Parathyroid adenoma (tissue), 2 donors: ENCODE measurements around the gene CHST12.

ENCODE experiments used
- H2AFZ ChIP-seq: fragments of 300-600 bp; sonication (generic); one replicate; pipeline ENCODE4 v1.7.0; 2017; ENCODE audit warnings: antibody characterized with exemption, mild to moderate bottlenecking
- H3K27ac ChIP-seq: fragments of 300-600 bp; sonication (generic); one replicate; pipeline ENCODE4 v1.7.0; 2017
- H3K27me3 ChIP-seq: fragments of 300-600 bp; sonication (generic); one replicate; pipeline ENCODE4 v1.7.0; 2017; ENCODE audit warnings: low read length; ENCODE audit not compliant: control insufficient read depth, insufficient read depth
- H3K36me3 ChIP-seq: fragments of 300-600 bp; sonication (generic); one replicate; pipeline ENCODE4 v1.7.0; 2017; ENCODE audit warnings: low read length; ENCODE audit not compliant: control insufficient read depth, insufficient read depth
- H3K4me1 ChIP-seq: fragments of 300-600 bp; sonication (generic); one replicate; pipeline ENCODE4 v1.7.0; 2017; ENCODE audit warnings: control low read depth
- H3K4me2 ChIP-seq: fragments of 300-600 bp; sonication (generic); one replicate; pipeline ENCODE4 v1.7.0; 2017; ENCODE audit warnings: low read length
- H3K4me3 ChIP-seq: fragments of 300-600 bp; sonication (generic); one replicate; pipeline ENCODE4 v1.7.0; 2017; ENCODE audit warnings: low read depth, low read length
- H3K79me2 ChIP-seq: fragments of 300-600 bp; sonication (generic); one replicate; pipeline ENCODE4 v1.7.0; 2017; ENCODE audit warnings: control low read depth
- H3K9ac ChIP-seq: fragments of 300-600 bp; sonication (generic); one replicate; pipeline ENCODE4 v1.7.0; 2017; ENCODE audit warnings: mild to moderate bottlenecking
- H3K9me3 ChIP-seq: fragments of 300-600 bp; sonication (generic); one replicate; pipeline ENCODE4 v1.7.0; 2017; ENCODE audit warnings: low read length; ENCODE audit not compliant: control insufficient read depth
- TF ChIP-seq, protein P1 (sequence below): fragments of 300-600 bp; sonication (generic); IDR thresholded peaks from one replicate; pipeline ENCODE4 v1.7.0; 2017; ENCODE audit warnings: antibody characterized with exemption, mild to moderate bottlenecking
- donor health status: primary hyperparathyroidism.

CHST12 gene

DNA sequence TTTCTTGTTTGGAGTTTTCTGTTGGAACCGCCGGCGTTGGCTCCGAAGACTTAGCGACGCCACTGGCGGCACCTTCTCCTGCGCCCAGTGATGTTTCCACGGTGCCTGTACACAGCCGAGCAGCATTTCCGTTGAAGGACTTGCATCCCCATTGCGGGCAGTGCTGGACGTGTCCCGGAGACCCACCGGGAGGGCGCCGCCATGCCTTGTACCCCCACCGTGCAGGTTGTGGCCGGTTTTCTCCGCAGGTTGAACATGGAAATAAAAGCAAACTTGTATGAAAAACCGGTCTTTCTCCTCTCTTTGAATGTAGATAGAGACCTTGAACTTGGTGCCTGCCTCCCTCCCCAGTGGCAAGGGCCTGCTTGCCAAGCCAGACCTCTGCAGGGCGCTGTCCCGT, 22.9 kb upstream of the CHST12 start:
- no peak overlapping the region for H3K4me2 ChIP-seq
- H3K27me3 ChIP-seq = no peaks in the 10 kb centered on the region
- H3K36me3 ChIP-seq = no peaks in the 10 kb centered on the region
- no peaks in the 10 kb centered on the region for H3K9me3 ChIP-seq
- H3K27ac ChIP-seq = no peak overlapping the region
- no peak overlapping the region for H2AFZ ChIP-seq
- no peak overlapping the region for H3K4me3 ChIP-seq
- H3K4me1 ChIP-seq = no peaks in the 10 kb centered on the region
- H3K9ac ChIP-seq = no peak overlapping the region
- peaks cover 9% of the 10 kb centered on the region for H3K79me2 ChIP-seq
- TF ChIP-seq, protein P1, sequence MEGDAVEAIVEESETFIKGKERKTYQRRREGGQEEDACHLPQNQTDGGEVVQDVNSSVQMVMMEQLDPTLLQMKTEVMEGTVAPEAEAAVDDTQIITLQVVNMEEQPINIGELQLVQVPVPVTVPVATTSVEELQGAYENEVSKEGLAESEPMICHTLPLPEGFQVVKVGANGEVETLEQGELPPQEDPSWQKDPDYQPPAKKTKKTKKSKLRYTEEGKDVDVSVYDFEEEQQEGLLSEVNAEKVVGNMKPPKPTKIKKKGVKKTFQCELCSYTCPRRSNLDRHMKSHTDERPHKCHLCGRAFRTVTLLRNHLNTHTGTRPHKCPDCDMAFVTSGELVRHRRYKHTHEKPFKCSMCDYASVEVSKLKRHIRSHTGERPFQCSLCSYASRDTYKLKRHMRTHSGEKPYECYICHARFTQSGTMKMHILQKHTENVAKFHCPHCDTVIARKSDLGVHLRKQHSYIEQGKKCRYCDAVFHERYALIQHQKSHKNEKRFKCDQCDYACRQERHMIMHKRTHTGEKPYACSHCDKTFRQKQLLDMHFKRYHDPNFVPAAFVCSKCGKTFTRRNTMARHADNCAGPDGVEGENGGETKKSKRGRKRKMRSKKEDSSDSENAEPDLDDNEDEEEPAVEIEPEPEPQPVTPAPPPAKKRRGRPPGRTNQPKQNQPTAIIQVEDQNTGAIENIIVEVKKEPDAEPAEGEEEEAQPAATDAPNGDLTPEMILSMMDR = no peak

DNA sequence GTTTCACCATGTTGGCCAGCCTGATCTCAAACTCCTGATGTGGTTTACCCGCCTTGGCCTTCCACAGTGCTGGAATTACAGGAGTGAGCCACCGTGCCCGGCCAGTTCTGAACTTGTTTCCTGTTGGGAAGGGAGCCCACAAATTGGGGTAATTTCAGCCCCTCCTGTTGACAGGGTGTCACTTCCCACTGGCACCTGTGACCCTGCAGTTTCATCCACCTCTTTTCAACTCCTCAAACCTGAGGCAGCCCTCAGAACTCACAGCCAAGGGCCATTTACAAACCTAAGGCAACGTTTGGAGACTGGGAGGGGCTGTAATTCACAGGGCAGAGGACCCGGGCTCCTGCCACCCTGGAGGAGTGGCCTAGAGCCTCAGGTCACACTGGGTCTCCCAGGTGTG, 22.2 kb upstream of the CHST12 start:
- Histone ChIP-seq H3K27me3 (no peaks in the 10 kb centered on the region), H3K4me1 (no peaks in the 10 kb centered on the region), H3K9me3 (no peaks in the 10 kb centered on the region), H3K79me2 (peaks cover 9% of the 10 kb centered on the region), H2AFZ (no peak overlapping the region), H3K4me3 (no peak overlapping the region), H3K4me2 (no peak overlapping the region), H3K27ac (no peak overlapping the region), H3K36me3 (no peaks in the 10 kb centered on the region), H3K9ac (no peak overlapping the region)
- TF ChIP-seq, protein P1 = no peak

GRCh38 chr7:2381881-2382509, 21.4 kb upstream of the CHST12 start:
- H3K27ac ChIP-seq = no peak overlapping the region
- TF ChIP-seq, protein P1 = no peak
- peaks cover under 1% of the 10 kb centered on the region for H3K79me2 ChIP-seq
- H3K9ac ChIP-seq = no peak overlapping the region
- no peaks in the 10 kb centered on the region for H3K4me1 ChIP-seq
- no peaks in the 10 kb centered on the region for H3K27me3 ChIP-seq
- no peak overlapping the region for H3K4me2 ChIP-seq
- H3K9me3 ChIP-seq = no peaks in the 10 kb centered on the region
- no peaks in the 10 kb centered on the region for H3K36me3 ChIP-seq
- no peak overlapping the region for H3K4me3 ChIP-seq
- no peak overlapping the region for H2AFZ ChIP-seq

- H3K9ac ChIP-seq = no peak overlapping the region
- H3K4me1 ChIP-seq = no peaks in the 10 kb centered on the region
- no peaks in the 10 kb centered on the region for H3K27me3 ChIP-seq
- H2AFZ ChIP-seq = no peak overlapping the region
- TF ChIP-seq, protein P1 = no peak
- no peaks in the 10 kb centered on the region for H3K36me3 ChIP-seq
- no peaks in the 10 kb centered on the region for H3K79me2 ChIP-seq
- no peak overlapping the region for H3K4me3 ChIP-seq
- H3K4me2 ChIP-seq = no peak overlapping the region
- H3K27ac ChIP-seq = no peak overlapping the region
- no peaks in the 10 kb centered on the region for H3K9me3 ChIP-seq
These were observed 19.7 kb upstream of the CHST12 start for GRCh38 chr7:2383543-2384274.
